GM19193 (cell line): Measurements from ENCODE around the gene PRDX4.

ENCODE experiments used
- POLR2A ChIP-seq: IDR thresholded peaks from 4 replicates; pipeline ENCODE4 v1.6.1; 2011; ENCODE audit not compliant: insufficient read depth, insufficient read length; ENCODE audit errors: extremely low read depth

Gene PRDX4

DNA sequence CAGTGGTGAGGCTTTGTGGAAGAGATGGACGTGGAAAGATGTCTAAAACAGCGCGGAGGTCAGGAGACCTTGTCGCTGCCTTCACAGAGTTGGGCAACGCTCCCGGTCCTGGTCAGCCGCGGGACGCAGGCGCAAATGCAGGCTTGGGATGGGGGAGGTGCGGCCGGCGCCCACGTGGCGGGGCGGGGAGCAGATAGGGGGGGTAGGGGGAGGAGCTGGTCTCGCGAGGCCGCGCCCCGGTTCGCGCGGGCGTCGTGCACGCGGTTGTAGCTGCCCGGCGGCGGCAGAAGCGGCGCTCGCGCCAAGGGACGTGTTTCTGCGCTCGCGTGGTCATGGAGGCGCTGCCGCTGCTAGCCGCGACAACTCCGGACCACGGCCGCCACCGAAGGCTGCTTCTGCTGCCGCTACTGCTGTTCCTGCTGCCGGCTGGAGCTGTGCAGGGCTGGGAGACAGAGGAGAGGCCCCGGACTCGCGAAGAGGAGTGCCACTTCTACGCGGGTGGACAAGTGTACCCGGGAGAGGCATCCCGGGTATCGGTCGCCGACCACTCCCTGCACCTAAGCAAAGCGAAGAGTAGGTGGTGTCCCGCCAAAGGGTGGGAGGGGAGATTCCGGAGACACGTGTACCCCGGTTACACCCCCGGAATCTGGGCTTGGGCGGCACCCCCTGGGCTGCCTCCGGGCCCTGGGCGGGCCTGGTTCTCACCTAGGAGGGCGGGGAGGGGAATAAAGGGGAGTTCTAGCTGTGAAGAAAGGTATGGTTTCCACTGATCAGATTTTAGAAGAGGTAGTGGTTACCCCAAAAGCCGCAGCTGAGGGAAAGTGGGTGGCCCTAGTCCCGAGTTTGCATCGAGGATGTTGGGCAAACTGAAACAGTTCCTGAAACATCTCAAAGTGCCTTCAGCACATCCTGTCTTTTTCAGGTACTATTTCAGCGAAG lies at the start of gene PRDX4:
PRDX4 (plus strand) TSS at position 255 of the 939 bp plus-strand sequence; CDS start at position 333, 78 bp downstream.
- peak; percentile 44 for TF ChIP-seq POLR2A

DNA sequence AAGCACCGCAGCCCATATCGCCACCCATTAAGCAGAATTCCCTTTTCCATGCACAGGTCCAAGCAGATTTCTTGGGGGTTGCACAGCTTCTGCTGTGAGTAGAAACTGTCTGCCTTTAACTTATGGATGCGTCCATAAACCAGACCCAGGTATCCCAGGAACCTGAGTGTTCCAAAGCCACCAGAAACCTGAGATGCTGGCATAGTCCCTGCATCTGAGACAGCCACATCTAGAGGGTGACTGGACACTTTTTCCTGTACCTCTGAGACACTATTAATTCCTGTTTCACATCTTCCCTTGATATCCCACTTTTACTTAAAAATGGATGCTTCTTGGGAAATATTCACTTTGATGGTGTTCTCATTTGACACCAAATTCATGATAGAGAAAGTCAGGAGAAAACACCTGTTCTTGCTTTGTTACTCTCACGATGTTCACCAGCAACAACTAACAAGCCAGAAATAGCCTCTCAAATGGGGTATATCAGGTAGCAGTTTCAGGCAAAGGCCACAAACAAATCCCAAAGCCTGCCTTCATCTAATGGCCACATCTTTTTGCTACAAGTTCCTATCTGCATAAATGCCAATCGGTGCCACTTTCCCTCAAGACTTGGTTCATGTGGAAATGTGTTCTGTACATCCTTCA lies 45.5 kb upstream of the PRDX4 start:
- TF ChIP-seq POLR2A, result no peak

DNA sequence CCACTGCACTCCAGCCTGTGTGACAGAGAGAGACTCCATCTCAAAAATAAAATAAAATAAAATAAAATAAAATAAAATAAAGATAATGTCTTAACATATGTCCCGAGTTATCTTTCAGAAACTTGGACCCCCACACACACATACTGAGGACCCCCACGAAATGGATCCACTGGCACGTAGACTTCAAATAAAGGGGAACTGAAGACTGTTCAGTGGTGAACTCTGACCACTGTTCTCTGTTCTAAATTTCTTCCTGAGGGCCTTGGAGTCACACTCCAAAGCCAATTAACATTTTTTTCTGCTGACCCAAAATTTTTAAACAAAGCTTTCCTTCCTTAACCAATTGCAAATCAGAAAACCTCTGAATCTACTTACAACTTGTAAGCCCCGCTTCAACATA lies 43.5 kb upstream of the PRDX4 start:
- no peak for TF ChIP-seq POLR2A

DNA sequence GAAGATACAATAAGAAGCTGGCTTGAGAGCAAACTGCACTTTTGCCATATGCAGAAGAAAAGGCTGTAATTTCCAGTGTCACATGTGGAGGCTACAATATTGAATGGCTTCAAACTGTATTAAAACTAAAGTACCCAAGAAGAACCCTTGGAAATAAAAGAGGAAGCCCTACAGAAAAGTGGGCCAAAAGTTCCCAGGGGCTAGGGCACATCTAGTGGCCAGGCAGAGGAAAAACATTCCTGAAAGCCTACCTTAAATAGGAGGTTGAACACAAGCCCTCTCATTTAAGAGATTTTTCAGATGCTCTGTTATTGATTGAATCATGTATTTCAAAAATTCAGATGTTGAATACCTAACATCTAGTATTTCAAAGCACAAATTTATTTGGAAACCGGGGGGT lies 40.6 kb upstream of the PRDX4 start:
- no peak for TF ChIP-seq POLR2A

DNA sequence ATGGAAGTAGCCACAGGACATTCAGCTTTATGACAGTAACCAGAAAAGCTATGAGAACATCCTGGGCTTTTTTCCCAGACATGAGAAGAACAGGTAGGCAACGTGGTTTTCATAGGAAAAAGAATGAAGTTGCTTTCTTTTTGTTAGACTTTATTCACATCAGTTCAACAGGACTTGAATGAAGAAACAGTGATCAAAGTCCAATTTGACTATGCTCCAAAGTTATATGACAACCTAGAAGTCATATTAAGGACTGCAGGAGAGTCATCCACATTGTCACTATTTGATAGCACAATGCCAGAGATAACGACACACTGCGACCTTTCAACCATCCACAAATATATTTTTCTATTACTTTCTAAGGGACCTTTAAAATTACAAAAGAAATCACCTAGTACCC lies 39.2 kb upstream of the PRDX4 start:
- no peak for TF ChIP-seq POLR2A

DNA sequence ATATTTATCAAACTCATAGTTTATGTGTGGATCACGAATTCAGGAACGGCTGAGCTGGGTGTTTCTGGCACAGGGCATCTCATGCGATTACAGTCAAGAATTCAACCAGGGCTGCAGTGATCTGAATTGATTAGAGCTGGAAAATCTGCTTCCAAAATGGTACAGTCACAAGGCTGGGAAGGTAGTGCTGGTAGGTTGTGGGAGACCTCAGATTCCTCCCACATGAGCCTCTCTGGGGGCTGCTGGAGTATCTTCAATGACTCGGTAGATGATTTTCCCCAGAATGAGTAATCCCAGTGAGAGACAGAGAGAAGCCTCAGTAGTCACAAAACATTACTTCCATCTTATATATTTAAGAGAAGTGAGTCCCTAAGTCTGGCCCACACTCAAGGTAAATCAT lies 36.2 kb upstream of the PRDX4 start:
- TF ChIP-seq POLR2A, result no peak

DNA sequence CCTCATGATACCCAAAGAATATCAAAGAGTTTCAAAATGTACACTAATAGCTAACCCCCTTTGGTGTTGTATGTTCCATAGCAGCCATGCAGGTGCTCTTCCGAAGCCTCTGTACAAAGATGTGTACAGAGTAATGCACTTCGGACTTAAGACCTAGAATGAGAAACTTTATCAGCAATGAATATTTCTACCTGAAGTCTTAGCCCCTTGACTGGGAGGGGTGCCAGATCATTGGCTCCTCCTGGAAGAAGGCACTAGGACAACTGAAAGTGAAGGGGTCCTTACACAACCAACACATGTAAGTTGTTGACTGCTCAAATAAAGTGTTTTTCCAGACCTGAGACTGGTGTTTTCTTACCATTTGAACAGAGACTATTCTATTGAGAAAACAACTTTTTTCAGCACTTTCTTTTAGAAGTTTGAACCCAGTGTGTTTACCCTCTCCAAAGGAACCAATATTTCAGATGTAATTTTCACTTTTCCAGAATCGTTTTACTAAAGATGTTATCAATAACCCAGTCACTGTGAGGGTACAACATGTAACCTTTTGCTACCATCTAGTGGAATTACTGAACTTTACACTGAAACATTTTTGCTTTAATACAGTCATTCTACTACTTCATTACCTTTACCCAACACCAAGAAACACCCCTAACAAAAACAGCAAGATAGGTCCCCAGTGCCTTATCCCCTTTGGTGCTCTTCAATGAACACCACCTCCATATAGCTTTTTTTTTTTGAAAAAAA lies 33.3 kb upstream of the PRDX4 start:
- no peak for TF ChIP-seq POLR2A

DNA sequence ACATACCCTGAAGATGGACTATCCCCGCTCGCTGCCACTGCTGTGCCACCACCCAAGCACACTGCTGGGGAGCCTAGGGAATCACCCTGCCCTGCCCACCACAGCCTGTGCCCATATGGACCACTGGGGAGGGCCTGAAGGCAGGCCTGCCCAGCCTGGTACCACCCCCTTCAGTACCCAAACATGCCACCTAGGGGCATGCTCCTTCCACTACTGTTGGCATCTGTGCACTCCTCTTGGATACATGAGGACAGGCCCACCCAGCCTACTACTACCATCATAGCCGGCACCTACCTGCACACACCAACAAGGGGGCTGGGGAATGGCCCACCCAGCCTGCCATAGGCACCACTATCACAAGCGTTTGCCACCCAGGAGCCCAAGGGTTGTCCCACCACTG lies 30.1 kb upstream of the PRDX4 start:
- TF ChIP-seq POLR2A, result no peak

DNA sequence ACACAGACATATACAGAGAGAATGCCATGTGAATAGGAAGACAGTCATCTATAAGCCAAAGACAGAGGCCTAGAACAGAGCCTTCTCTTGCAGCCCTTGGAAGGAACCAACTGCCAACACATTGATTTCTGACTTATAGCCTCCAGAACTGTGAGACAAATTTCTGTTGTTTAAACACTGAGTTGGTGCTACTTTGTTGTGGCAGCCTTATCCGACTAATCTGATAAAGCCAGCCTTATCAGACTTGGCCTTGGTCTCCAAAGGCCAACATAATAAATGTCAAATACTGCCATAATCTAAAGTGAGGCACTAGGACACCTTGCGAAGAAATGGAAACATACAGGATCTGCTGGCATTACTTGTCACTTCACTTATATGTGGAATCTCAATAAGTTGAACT lies 24.3 kb upstream of the PRDX4 start:
- TF ChIP-seq POLR2A, result no peak

DNA sequence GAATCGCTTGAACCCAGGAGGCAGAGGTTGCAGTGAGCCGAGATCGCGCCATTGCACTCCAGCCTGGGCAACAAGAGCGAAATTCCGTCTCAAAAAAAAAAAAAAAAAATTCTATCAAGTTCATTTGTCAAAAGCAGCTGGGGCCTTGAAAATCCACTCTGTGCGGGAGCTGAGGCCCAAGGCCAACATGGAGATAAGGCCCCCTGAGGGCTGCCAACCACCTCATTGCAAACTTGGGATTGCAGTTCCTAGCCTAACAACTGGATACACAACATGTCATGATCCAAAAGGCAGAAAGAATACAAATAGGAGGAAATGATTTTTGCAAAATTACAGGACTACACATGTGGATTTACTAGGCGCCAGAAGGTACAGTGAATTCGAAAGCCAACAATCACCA lies 22.5 kb upstream of the PRDX4 start:
- no peak for TF ChIP-seq POLR2A

DNA sequence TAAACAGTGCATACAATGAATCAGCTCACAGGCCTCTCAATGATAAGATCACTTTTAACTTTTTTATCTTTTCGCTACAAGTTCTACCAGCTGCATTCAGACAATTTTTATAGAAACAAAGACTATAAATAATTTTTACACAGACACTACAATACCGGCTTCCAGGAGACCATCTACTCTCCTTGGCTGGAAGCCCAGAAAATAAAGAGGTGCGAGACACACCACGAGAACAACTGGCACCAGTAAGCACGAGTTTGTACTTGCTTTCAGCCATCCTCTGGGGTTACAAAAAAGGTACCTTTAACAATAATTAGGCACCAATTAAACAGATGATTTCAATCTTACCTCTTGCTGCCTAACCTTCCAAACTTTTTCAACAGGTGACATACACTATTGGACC lies 11.2 kb upstream of the PRDX4 start:
- TF ChIP-seq POLR2A, result no peak

DNA sequence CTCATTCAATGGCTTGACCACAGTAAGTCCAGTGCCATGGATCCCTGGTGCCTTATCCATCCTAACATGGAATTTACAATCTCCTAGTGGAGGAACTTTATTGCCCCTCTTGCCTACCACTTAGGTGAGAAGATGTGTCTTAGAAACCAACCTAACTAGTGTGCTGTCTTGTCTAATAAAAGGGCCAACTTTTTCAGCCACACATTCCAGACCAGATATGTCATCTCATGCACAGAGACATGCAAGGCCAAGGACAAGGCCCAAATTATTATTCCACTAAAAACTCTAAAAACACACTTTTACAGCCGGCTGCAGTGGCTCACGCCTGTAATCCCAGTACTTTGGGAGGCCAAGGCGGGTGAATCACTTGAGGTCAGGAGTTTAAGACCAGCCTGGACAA lies 10.6 kb upstream of the PRDX4 start:
- TF ChIP-seq POLR2A, result no peak

DNA sequence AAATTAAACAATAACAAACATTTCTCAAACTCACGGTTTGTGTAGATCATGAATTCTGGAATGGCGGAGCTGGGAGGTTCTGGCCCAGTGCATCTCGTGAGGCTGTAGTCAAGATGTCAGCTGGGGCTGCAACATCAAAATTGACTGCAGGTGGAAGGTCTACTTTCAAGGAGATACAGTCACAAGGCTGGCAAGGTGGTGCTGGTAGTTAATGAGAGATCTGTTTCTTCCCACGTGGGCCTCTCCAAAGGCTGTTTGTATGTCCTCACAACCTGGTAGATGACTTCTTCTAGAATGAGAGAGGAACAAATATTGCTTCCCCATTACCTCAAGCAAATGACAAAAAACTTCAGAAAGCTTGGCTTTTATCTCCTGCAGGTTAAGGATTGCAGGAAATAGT lies 8.0 kb upstream of the PRDX4 start:
- TF ChIP-seq POLR2A, result no peak

DNA sequence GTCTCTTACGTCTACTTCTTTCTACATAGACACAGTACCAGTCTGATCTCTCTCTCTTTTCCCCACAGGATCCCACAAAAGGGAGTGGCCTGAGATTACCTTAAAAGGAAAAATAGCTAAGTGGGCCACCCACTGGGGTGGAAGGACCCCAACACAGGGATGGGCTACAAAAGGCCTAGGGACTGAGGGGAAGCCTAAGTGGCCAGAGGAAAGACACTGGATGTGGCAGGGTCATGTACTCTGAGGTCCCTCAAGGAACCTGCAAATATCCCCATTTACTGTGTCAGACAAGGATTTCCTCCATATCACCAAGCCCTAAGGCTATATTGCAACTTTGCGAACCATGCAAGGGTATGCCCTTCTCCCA lies 6.5 kb upstream of the PRDX4 start:
- TF ChIP-seq POLR2A, result no peak

DNA sequence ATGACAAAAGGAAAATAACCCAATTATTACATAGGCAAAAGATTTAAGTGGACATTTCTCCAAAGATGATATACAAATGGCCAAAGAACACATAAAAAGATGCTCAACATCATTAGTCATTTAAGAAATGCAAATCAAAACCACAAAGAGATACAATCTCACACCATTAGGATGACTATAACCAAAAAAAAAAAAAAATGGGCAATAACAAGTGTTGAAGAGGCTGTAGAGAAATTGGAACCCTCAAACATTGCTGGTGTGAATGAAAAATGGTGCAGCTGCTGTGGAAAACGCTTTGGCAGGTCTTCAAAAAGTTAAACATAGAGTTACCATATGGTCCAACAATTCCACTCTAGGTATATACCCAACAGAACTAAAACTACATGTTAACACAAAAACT lies 5.6 kb upstream of the PRDX4 start:
- no peak for TF ChIP-seq POLR2A

DNA sequence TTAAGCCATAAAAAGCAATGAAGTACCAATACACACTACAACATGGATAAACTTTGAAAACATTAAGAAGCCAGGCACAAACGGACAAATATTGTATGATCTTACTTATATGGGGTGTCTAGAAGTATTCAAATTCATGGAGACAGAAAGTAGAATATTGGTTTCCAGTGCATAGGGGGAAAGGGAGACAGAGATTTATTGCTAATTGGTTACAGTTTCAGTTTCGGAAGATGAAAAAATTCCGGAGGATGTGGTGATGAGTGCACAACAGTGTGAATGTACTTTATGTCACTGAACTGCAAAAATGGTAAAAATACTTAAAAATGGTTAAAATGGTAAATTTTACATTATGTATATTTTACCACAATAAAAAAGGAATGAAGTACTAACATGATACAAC lies 5.1 kb upstream of the PRDX4 start:
- no peak for TF ChIP-seq POLR2A

DNA sequence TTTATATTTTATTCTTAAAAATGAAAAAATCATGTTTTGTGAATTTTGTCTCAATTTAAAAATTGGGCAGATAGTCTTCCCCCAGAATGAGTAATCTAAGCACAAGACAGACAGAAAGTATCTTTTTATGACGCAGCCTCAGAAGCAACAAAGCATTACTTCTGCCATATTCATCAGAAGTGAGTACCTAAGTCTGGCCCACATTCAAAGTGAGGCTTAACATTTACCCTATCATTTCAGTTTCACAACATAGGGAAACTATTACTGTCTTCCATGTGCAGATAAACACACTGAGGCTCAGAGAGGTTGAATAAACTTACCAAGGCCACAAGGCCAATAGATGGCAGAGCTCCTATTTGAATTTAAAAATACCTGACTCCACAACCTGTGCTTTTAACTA lies 4.4 kb upstream of the PRDX4 start:
- TF ChIP-seq POLR2A, result no peak

DNA sequence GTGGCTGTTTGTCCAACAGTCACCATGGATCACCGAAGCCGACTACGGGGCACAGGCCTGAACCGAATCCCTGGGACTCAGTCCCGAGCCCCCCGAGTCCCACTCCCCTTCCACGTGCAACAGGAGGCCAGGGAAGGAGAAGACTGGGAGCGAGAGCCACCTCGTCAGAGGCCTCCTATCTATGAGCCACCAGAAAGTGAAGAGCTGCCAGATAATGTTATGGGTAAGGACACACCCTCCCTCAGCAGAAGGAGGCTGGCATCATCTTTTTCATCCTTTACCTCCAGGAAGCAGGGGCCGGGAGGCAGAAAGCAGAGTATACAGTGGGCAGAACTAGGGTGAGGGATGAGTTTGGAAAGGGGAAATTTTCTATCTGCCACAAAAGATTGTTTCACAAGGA lies 2.8 kb upstream of the PRDX4 start:
- TF ChIP-seq POLR2A, result no peak
